NCI-H69 (cell line): ENCODE data around the gene ASTN2.

Experiments
- DNase-seq: peaks from one replicate; lab custom pipeline; 2025; lab: John Stamatoyannopoulos, UW

The ASTN2 gene

GRCh38 chr9:116737152-116737546 lies 677.7 kb downstream of the ASTN2 start:
- peak; percentile 94 for DNase-seq

GRCh38 chr9:116736399-116737151 lies 678.3 kb downstream of the ASTN2 start:
- peak; percentile 47 for DNase-seq

DNA sequence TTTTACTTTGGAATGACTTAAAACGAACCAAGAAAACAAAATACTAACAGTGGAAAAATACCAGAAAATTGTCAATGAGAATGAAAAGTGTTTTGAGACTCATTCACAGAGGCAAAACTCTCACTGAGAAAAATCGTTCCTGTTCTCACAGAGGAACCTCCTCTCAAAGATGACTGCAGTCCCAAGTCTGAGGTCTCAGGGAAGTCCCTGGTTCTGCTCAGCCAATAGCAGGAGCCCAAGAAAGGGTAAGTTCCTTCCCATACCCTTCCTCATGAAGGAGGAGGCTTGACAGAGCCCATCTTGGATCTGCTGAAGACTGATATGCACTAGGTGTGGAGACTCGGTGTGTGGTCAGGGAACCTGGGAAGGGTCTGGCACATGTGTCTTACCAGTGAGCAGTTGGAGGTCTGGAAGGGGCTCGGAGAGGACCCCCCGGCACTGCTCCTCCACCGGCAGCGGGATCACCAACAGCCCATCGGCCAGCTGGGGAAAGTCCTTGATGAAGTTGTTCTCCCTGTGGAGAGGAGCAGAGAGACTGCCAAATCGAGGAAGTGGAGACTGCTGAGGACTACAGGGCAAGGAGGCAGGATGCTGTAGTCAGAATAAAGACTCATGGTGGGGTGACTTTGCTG lies 681.7 kb downstream of the ASTN2 start:
- DNase-seq = no peak

DNA sequence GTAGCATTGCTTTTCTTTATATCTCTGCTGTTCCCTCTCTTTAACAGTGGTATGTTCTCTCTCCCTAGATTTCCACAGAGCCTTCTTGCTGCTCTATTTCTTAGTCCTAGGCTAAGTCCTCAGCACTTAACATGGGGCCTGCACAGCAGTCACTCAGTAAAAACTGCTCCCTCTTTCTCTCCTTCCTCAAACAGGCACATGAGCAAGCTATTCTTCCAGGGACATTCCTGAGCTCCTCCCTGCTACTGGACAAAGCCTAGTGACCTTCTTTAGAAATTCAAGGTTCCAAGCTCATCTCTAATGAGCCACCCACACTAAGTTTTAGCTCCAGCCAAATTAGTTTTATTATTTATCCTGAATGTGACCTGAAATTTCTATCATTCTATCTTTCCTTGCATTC lies 688.3 kb downstream of the ASTN2 start:
- no peak for DNase-seq

DNA sequence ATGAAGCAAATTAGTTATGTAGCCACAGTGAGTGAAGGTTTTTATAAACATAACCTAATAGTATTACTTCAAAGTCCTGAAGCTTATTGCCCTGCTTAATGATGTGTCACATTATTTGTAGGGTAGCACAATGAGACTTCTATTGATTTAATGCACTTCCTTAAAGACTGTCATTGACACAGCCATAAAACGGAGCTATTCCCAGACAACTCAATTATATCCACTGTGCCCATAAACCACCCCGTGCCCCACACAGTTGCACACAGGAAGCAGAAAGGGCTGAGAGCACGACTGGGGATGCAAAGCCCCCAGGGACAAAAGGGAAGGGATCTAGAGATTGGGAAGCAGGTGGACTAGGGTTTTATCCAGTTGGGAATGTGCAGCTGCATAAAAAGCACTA lies 690.7 kb downstream of the ASTN2 start:
- peak; percentile 81 for DNase-seq

DNA sequence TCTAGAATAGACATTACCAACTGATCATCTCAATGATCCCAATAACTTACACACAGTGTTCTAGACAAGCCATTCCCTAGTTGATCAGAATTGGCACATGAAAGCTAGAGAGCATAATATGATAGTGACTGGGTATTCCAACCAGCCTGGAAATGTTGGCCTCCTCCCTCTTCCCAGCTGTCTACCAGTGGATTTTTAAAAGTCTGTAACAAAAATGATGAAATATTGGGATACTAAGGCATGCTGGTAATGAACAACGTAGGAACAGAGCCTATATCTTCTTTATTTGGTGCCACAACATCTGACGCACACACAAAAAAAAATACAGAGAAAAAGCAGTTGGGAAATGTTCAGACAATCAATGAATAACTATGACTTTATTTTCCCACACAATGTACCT lies 692.9 kb downstream of the ASTN2 start:
- no peak for DNase-seq

DNA sequence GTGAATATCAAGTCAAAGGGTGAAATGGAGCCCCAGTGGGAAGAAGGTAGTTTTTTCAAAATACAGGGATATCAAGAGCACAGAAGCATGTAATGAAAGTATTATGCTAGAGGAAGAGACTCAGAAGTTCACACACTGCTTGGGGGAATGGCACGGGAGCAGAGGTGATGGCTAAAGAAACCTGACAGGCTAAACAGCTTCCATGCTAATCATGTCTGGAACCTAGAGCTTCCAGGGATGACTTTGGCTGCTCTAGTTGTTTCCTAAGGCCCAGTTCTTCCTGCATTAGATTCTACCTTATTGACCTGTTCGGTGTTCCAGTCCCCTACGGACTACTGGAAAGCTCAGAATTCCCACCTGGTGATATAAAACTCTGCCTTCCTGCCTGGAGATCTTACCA lies 693.4 kb downstream of the ASTN2 start:
- DNase-seq = no peak

- no peak for DNase-seq
These were observed 694.7 kb downstream of the ASTN2 start for GRCh38 chr9:116720111-116720510.

GRCh38 chr9:116718111-116718510 lies 696.7 kb downstream of the ASTN2 start:
- no peak for DNase-seq

DNA sequence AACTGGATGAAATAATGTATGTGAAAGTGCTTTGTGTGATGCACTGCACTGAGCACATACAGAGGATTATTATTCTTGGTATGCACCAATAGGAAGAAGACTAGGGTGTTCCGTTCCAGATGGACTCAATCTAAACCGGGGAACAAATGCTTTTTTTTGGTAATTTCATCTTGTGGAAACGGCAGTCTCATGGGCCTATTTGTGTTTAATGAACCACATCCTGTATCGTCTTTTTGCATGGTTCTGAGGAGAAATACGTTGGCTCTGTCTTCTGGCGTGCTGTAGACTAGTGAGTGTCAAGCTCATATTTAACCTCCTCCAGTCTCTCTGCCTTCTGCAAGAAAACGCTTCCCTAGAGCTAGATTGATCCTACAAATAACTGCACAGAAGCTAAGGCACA lies 697.7 kb downstream of the ASTN2 start:
- no peak for DNase-seq

- DNase-seq = no peak
These were observed 698.4 kb downstream of the ASTN2 start for GRCh38 chr9:116716438-116716837.

- peak; percentile 13 for DNase-seq
These were observed 699.1 kb downstream of the ASTN2 start for GRCh38 chr9:116715751-116716150.

DNA sequence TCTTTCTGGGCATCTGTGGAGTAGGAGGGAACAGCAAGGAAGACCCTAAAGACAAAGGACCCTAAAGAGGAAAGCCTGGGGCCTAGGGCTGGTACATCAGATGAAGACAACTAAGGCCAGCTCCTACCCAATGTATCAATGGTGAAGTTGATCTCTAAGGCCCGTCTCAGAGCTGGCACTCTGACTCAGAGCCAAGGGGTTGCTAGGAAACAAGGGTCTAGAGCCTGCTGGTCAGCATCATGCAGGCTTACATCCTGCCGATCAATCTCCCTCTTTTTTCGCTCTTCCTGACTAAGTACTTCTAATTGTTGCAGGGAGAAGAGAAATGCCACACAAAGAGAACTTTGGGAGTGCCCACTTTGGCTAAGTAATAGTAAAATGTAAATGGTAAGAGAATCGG lies 701.6 kb downstream of the ASTN2 start:
- peak; percentile 64 for DNase-seq

DNA sequence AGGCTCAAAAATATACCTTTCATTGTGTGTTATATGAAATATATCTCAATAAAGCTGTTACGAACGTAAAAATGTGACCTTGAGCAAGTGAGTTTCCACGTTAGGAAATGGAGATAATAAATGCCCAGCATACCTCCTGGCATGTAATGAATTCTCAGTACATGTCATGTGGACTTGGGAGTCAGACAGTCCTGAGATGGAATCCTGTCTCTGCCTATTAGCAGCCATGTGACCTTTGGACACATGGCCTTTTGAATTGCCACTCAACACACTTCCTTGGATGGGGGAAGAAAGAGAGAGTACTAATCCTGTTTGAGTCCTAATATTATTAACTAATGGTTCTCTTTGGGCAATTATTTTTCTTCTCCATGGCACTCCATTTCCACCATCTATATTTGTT lies 702.1 kb downstream of the ASTN2 start:
- no peak for DNase-seq

- no peak for DNase-seq
These were observed 708.3 kb downstream of the ASTN2 start for GRCh38 chr9:116706310-116707290.

GRCh38 chr9:116705531-116705930 lies 709.3 kb downstream of the ASTN2 start:
- DNase-seq = no peak

GRCh38 chr9:116704470-116704869 lies 710.4 kb downstream of the ASTN2 start:
- DNase-seq = no peak

DNA sequence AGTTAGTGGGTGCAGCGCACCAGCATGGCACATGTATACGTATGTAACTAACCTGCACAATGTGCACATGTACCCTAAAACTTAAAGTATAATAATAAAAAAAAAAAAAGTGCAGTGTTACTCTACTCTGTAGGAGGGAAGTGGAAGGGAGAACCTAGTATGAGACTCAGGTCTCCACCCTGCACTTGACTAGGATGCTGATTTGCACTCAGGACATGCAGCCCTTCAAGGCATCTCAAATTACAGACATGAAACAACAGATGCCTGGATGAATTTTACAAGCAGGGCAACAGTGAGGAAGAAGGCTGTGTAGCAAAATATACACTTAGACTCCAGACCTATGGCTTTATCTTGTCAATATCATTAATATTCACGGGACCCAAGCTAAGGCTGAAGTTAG lies 711.2 kb downstream of the ASTN2 start:
- no peak for DNase-seq

DNA sequence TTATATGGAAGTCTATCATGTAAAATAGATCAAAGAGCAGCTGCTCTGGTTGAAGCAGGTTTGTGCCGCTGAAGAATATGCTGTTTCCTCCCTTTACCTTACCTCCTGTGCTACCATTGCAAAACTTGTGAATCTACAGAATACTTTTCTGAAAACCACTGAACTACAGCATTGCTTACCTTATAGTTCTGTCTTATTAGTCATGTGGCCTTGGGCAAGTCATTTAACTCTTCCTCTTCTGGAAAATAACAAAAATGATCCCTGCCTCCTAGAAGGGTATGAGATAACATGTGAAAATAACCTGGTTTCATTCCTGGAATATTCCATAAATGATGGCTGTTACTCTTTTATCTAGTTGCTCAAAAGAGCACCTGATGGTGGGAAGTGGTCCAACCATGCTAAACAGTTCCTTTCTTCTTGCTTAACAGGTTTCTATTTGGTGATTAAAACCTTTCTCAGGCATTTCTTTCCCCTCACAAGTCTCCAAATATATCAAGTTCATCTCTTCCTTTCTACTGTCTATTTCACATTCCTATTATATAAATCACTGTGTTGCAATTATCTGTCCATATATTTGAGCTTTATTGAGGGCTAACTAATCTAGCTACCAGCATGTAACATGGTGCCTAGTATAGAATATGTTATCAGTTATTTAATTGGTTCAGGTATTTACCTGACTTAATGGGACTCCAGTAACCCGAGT lies 712.8 kb downstream of the ASTN2 start:
- DNase-seq = no peak

DNA sequence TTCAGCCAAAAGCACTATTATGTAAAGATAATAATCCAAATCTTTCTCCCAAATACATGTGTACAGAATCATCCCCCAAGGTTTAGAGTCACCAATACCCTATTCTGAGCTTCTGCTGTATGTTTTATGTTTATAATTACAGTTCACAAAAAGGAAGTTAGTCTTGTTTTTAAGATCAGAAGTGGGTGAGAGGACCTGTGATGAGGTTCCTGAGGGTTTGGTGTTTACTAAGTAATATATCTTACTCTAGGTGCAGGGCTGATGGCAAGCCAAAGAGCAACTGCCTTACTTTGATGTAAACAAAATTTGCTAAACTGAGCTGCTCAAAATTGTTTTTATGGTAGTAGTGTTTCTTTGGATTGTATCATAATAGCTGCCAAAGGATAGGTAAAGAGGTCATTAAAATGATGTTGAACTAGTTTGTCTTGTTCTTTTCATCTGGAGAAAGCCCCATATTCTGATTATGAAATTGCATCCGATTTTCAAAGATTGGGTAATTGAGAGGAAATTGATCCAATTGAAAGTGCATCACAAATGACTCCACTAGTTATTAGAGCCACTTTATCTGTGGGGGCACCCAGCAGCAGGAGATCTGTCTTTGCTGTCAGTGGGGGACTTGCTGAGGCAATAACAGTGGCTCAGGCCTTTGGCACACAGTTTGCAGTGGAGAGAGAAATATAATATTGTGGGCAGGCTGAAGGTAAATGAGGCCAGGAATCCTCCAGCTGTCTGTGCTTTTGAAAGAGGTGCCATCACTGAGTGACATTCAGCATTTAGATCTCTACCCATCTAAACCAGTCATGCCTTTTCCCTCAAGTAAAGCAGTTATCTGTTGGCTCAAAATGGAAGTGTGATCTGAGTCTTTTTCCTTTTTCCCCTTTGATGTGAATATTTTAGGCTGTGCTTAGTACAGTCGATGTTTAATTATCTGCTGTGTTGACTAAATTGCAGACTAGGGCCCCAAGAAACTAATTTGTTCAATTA lies 713.7 kb downstream of the ASTN2 start:
- peak; percentile 67 for DNase-seq

GRCh38 chr9:116700279-116700678 lies 714.6 kb downstream of the ASTN2 start:
- peak; percentile 19 for DNase-seq
